ENCODE data around the gene DLGAP1. TPM values are rescaled to one million over a fixed set of nuclear protein-coding genes. Genes with fewer than 3 reads are reported as not detected.
A peak's percentile ranks its signal among the peaks of the same experiment; 100 is the strongest.

DLGAP1 gene
- total and polyA plus RNA-seq, 2 experiments from 2014 or later = 17.0 to 48.5 TPM

- TF ChIP-seq POLR2AphosphoS5 (IDR thresholded peaks at IDR 0.05; ENCODE audit: low read depth) = no peak
- Histone ChIP-seq H4K20me1 (replicated peaks; ENCODE audit: insufficient read depth) (no peaks in the 10 kb centered on the region), H3K4me3 (no peak overlapping the region), H2AFZ (no peak overlapping the region), H3K4me2 (no peak overlapping the region), H3K79me2 (replicated peaks; ENCODE audit: insufficient read depth) (no peaks in the 10 kb centered on the region), H3K4me1 (ENCODE audit: insufficient read depth) (peaks cover 12% of the 10 kb centered on the region), H3K27ac (ENCODE audit: low read depth) (no peak overlapping the region), H3F3A (replicated peaks; ENCODE audit: low read depth) (no peaks in the 10 kb centered on the region), H3K36me3 (ENCODE audit: insufficient read depth) (no peaks in the 10 kb centered on the region), H3K9me2 (ENCODE audit: insufficient read depth) (no peaks in the 10 kb centered on the region), H3K27me3 (ENCODE audit: insufficient read depth) (no peaks in the 10 kb centered on the region)
- no peaks in the 10 kb centered on the region for H3K4me1 Mint-ChIP-seq
- no peak overlapping the region for H3K27ac Mint-ChIP-seq
- ATAC-seq = no peak
- no peak overlapping the region for H3K4me3 Mint-ChIP-seq
- H3K36me3 Mint-ChIP-seq (ENCODE audit: low read depth) = no peaks in the 10 kb centered on the region; the same call in 2 of the 3 replicates
- no peak for DNase-seq (ENCODE audit: low spot score)
- no peaks in the 10 kb centered on the region for H3K27me3 Mint-ChIP-seq (ENCODE audit: insufficient read depth, low read depth, poor library complexity)
- H3K9me3 Mint-ChIP-seq = no peaks in the 10 kb centered on the region
Measured at GRCh38 chr18:3810296-3810695, 644.8 kb downstream of the DLGAP1 start.

GRCh38 chr18:3808985-3809780, 645.9 kb downstream of the DLGAP1 start:
- H3K36me3 ChIP-seq (ENCODE audit: insufficient read depth) = no peaks in the 10 kb centered on the region
- no peaks in the 10 kb centered on the region for H3K27me3 Mint-ChIP-seq (ENCODE audit: insufficient read depth, low read depth, poor library complexity)
- H3K4me1 Mint-ChIP-seq = no peaks in the 10 kb centered on the region
- no peak overlapping the region for H3K4me3 ChIP-seq
- no peaks in the 10 kb centered on the region; the same call in 2 of the 3 replicates for H3K36me3 Mint-ChIP-seq (ENCODE audit: low read depth)
- no peak overlapping the region for H3K4me2 ChIP-seq
- H2AFZ ChIP-seq = no peak overlapping the region
- no peaks in the 10 kb centered on the region for H3K9me2 ChIP-seq (ENCODE audit: insufficient read depth)
- H3K27ac ChIP-seq (ENCODE audit: low read depth) = no peak overlapping the region
- no peak for DNase-seq (ENCODE audit: low spot score)
- H3K4me3 Mint-ChIP-seq = no peak overlapping the region
- no peaks in the 10 kb centered on the region for H3K9me3 Mint-ChIP-seq
- H4K20me1 ChIP-seq (replicated peaks; ENCODE audit: insufficient read depth) = no peaks in the 10 kb centered on the region
- peaks cover 20% of the 10 kb centered on the region for H3K4me1 ChIP-seq (ENCODE audit: insufficient read depth)
- no peaks in the 10 kb centered on the region for H3K79me2 ChIP-seq (replicated peaks; ENCODE audit: insufficient read depth)
- no peak overlapping the region for H3K27ac Mint-ChIP-seq
- H3F3A ChIP-seq (replicated peaks; ENCODE audit: low read depth) = no peaks in the 10 kb centered on the region
- peak; percentile 54 for ATAC-seq
- H3K27me3 ChIP-seq (ENCODE audit: insufficient read depth) = no peaks in the 10 kb centered on the region
- no peak for TF ChIP-seq ZNF462 (CRISPR knock-in tag; IDR thresholded peaks at IDR 0.05)
- TF ChIP-seq CREB1 (CRISPR knock-in tag; IDR thresholded peaks at IDR 0.05; ENCODE audit: low read depth) = no peak
- no peak for TF ChIP-seq EZH2phosphoT487 (IDR thresholded peaks at IDR 0.05; ENCODE audit: unreplicated experiment)
- TF ChIP-seq ZNF331 (CRISPR knock-in tag; IDR thresholded peaks at IDR 0.05; ENCODE audit: low read depth) = no peak
- no peak for TF ChIP-seq POLR2AphosphoS5 (IDR thresholded peaks at IDR 0.05; ENCODE audit: low read depth)
- TF ChIP-seq STAT1 (IDR thresholded peaks at IDR 0.05; ENCODE audit: unreplicated experiment) = no peak
- TF ChIP-seq ZNF114 (CRISPR knock-in tag; IDR thresholded peaks at IDR 0.05) = no peak
- TF ChIP-seq, protein P1, sequence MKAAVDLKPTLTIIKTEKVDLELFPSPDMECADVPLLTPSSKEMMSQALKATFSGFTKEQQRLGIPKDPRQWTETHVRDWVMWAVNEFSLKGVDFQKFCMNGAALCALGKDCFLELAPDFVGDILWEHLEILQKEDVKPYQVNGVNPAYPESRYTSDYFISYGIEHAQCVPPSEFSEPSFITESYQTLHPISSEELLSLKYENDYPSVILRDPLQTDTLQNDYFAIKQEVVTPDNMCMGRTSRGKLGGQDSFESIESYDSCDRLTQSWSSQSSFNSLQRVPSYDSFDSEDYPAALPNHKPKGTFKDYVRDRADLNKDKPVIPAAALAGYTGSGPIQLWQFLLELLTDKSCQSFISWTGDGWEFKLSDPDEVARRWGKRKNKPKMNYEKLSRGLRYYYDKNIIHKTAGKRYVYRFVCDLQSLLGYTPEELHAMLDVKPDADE (IDR thresholded peaks at IDR 0.05) = no peak
- no peak for TF ChIP-seq JUNB (IDR thresholded peaks at IDR 0.05; ENCODE audit: unreplicated experiment)
- no peak for TF ChIP-seq EZH2 (IDR thresholded peaks at IDR 0.05; ENCODE audit: low read depth, unreplicated experiment)
- no peak for TF ChIP-seq REST (IDR thresholded peaks at IDR 0.05; ENCODE audit: unreplicated experiment)

Measured in GM23338 (cell line).